DLD1 (cell line): ENCODE results near the gene SMYD3.

Experiments used
- in situ Hi-C: cut with HindIII; loops from 2 replicates; pipeline ENCODE4 v1.10.0; 2017; ENCODE audit warnings: low sequenced_read_pairs

Gene SMYD3

DNA sequence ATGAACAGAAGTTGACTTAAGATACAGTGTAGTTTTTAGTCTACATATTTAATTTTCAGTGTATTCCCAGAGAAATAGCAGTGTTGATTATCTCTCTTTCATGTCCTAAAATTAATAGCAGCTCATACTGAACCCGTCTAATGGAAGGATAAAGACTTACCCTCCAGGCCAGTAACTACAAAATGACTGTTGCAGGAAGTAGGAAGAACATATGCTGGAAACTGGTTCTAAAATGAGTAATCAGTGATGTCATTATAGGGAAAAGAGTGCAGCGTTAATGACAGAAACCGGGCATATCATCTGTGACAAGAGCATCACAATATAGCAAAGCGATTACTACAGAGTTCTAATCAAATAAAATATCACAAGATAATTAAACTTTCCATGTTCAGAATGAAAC, 385.5 kb downstream of the SMYD3 start:
- in situ Hi-C loops, result no loop called here

DNA sequence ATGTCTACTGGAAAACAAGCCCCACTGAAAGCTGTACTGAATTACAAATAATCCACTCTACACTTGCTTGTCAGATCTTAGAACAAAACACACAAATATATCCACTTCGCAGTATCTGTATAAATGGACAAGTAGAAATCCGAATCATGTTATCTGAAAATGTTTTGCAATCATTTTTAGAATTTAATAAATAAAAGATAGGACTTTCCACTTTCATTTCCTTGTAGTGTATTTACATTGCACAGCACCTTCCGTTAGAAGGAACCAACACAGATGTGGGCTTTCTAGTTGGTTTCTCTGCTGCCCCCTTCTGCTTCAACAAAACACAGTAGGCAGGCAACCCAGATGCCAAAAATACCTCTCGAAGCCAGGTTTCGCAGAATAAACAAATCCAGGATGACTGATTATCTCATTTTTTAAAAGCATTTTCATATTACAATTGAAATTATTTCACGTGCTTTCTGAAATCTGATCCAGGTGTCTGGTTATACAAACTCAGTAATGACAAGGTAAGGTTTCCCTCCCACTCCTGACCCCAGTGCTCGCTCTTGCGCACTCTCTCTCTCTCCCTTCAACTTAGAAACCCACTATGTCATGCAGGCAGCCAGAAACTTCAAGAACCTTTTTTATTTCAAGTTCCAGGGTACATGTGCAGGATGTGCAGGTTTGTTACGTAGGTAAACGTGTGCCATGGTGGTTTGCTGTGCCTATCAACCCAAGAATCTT, 389.9 kb downstream of the SMYD3 start:
- in situ Hi-C loops, result no loop called here

DNA sequence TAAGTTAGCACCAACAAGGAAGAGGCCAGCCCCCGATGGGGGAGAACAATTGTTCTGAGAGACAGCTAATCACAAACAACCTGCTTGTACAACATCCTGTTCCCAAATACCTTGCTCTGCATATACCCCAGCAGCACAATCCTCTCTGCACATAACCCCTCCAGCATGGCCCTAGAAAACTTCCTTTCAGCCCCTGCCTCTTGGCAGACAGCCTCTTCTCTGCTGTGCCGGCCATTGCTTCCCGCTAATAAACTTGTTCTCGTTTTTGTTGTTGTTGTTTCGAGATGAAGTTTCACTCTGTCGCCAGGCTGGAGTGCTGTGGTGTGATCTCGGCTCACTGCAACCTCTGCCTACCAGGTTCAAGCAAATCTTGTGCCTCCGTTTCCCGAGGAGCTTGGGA, 392.7 kb downstream of the SMYD3 start:
- in situ Hi-C loops, result no loop called here

DNA sequence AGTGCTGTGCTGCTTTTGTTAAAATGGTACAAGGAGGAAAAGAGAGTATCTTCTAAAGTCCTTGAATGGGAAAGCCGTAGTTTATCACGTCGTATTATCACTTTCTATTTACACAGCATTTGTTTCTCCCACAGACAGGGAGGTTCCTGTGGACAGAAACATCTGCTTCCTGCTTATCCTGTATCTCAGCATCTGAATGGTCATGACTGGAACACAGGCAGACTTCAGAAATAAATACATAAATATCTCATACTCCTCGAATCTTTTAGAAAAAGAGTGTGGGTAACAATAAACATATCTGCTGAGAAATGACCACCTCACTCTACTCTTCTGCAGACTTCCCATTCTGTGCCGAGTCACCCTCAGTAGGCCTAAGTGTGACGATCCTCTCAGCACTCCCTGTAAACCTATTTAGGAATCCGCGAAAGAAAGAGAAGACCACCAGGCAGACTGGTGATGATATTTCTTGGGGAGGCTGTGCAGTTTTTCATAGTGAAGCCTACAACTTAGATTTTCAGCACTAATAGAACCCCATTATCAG, 393.5 kb downstream of the SMYD3 start:
- in situ Hi-C loops, result no loop called here

DNA sequence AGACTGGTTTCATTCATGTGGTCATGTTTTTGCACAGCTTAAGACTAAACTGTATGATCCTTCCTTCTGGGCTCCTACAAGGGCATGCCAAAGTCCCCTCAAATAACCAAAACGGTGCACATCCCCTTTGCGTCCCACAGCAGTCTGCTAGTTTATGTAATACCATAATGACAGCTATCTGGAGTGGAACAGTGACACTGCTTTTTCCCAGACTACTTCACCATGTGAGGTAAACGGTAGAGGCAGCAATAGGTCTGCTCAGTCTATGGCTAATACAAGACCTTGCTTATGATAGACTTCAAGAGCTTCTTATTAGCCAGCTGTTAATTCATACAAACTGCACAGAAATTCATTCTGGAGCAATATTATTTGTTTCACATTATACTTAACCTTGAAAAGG, 395.5 kb downstream of the SMYD3 start:
- in situ Hi-C loops, result no loop called here

DNA sequence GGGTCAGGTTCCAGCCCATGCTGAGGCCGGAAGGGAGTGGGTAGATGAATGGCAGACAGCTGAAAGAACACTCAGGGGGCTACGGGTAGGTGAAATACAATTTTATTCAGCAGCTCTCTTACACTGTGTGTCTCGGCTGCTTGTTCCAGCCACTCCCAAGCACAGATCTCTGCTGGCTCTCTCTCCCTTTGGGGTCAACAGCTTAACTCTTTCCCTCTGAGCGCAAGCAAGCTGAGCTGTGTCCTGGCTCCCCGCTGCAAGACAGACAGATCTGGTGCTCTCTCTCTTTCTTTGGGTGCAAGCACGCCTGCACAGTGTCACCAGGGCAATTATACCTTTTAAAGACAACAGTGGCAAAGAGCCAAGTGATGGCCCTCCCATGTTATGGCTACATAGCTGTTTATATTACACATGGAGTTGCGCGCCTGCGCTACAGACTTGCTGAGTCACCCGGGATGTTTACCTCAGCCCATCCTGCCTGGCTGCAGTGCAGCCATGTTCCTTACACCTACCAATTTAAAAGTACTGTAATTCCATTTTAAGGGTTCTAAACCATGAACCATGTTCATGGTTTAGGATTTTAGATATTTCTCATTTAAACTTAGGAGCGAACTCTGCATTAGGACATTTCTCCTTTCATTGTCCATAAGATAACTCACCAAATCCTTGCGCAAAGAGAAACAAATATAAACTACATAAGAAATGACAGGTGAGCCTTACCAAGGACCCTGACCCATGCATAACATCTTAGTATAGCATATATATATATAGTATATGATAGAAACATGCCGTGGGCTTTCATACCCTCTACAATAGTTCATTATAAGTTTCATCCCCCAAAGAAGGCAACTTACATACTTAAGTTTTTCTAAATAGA, 396.5 kb downstream of the SMYD3 start:
- in situ Hi-C loops, result no loop called here

DNA sequence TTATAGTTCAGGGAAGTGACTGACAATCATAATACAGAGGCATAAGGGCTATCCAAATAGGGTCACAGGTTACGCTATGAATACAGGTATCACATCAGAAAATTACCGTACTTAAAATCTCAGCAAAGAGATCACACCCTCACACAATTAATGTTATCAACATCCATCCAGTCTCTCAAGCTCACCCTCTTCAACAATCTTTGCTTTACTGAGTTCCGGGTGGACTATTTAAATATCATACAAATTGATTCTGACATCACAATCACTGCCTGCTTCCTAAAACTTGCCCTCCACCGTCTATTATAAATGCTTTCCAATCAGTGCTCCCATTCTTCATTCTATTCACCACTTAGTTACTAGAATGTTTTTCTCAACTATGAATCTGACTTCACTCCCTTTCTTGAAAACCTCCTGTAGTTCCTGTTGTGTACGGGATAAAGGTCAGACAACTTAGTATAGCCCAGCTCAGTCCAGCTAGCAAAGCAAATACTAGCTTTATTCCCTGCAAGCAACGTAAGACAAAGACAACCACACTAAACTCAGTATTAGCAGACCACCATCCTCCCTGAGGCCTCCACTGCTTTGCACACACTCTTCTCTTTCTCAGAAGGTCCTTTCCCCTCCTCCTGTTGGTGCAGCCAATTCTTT, 398.7 kb downstream of the SMYD3 start:
- in situ Hi-C loops, result no loop called here

DNA sequence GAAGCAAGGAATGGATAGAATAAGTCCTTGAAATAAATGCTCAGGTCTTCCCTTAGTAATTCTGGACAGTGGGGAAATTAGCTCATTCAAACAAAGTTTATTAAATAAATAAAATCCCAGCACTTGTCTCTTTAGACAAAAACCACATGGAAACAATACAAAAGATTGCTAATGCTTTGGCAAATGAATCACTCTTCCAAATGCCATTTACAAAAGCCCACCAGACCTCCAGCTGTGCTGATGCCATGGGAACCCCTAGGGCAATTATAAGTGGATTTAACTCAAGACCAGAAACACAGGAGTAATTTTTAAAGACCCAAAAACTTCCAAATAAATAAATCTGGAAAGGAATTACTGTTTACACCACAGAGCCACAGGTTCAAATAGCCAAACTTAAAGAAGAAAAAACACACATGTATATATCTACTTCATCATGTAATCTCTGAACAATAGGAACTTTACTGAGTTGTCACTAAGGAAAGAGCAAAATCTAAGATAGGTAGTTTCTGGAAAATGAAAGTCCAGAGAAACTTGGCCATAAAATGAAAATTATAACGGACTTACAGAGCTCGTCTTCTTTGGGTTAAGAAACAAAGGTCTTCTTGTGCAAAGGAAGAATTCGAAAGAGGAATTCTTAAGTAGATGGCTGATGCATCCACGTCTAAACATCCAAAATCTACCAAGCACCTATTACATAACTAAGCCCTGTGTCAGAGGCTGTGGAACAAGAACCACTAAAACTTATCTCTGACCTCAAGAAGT, 399.4 kb downstream of the SMYD3 start:
- in situ Hi-C loops, result no loop called here

DNA sequence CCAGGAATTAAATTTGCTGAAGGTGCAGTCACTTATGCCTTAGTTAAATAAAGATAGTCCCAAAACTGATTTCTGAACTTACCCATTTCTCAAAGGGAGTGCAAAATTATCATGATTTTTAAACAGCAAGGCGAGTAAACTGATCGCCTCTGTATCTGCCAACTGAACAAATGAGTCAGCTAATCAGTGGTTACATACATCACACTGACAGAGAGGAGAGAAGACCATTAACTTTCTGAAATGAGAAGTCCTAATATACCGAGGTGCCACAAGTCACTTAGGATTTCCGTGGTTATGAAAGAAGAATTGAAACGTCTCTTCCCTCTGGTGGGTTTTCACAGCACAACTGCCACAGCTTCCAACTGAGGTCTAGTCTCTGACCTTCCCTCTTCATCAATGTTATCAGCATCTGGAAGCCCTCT, 400.7 kb downstream of the SMYD3 start:
- in situ Hi-C loops, result no loop called here

DNA sequence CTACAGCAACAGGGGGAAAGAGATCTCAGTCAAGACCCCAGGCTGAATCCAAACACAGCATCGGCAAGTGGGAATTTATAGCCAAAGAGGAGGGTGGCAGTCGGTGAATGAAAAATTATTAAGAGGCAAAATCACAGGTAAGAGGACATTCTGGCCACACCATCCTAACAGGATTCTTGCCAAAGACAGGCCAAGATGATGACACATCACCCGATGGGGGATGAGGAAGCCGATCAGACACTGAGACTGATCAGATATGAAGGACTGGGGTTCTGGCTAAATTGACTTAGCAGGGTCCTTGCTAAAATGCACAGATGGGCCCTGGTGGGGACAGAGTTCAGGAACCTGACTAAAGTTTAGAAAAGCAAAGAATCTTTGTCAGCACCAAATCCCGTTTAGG, 402.2 kb downstream of the SMYD3 start:
- in situ Hi-C loops, result no loop called here

DNA sequence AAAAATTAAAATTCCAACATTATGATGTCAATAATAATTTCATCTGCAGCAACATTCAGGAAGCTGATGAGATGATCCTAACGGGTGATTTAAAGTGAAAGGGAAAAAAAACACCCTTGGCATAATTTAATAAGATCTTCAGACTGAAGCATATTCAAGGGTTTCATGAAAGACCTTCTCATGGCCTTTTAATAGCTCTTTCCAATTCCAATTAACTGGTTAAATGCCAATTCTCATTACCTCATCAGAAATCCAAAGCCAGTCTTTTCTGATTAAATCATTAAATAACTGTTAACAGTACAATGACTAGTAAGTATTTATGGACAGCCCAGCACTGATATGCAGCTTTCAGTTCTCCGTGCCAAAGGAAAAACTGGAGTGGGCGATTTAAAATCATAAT, 407.5 kb downstream of the SMYD3 start:
- in situ Hi-C loops, result no loop called here

DNA sequence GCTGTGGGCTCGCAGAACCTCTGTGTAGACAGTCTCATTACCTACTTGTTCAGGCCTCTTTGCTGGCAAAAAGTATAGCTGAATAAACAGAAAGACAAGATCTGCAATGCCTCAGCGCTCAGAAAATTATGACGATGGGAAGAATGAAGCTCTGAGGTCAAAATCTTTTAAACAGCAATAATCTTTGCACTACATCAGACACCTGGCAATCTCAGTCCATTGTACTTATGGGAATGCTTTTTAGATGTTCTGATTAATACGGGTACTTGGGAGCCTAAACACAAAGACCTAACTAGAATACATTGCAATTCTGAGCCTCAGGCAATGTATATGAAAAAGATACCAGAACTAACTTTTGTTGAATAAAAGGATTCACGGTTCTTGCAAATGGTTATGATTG, 410.7 kb downstream of the SMYD3 start:
- in situ Hi-C loops, result no loop called here

DNA sequence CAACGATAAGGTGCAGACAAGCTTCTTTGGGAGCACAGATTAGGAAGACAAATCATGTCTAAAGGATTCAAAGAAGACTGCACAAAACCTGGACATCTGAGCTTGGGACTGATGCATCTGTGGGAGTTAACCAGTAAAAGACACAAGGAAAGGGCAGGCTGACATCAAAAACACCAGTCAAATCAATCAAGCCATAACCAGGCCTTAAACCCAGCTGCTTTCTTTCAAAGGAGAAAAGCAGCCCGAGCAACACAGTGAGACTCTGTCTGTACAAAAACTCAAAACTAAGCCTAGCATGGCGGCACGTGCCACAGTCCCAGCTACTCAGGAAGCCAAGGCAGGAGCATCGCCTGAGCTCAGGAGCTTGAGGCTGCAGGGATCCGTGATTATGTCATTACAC, 411.6 kb downstream of the SMYD3 start:
- in situ Hi-C loops, result no loop called here

DNA sequence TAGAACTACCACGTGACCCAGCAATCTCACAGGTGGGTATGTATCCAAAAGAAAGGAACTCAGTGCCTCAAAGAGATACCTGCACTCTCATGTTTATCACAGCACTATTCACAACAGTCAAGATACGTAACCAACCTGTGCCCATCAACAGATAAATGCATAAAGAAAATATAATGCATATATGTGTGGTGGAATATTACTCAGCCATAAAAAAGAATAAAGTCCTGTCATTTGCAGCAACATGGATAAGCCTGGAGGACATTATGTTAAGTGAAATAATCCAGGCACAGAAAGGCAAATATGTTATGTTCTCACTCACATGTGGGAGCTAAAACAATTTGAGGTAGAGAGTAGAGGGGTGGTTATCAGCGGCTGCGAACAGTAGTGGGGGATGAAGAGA, 413.8 kb downstream of the SMYD3 start:
- in situ Hi-C loops, result no loop called here

DNA sequence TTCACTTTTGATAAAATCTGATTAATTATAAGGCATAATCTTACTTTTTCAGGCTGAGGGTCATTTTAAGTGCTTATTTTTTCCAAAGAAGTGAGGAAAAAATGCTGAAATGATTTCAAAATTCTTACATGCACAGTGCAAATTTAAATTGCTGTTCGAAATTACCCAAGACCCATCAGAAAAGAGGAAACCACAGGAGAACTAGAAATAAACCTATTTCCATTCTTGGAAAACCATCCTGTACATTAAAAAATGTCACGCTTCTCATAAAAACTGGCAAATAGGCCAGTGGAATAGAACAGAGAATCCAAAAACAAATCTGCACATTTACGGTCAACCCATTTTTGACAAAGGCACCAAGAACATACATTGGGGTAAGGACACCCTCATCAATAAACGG, 414.9 kb downstream of the SMYD3 start:
- in situ Hi-C loops, result no loop called here

DNA sequence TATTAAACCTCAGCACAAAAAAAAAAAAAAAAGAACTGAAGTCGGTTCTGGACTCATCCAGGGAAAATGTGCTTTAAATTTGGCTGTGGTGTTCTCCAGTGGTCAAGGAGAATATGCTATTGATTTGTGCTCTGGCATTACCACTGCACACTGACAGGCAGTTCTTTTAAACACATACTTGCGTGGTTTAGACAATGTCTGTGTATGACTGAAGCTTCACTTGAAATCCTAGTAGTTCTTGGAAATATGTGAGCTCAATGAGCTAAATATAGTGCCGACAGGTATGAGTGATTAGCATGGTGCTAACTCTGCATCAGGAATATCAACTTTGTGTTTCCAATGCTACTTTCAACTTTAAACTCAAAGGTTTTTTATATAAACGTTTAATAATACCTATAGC, 415.6 kb downstream of the SMYD3 start:
- in situ Hi-C loops, result no loop called here

DNA sequence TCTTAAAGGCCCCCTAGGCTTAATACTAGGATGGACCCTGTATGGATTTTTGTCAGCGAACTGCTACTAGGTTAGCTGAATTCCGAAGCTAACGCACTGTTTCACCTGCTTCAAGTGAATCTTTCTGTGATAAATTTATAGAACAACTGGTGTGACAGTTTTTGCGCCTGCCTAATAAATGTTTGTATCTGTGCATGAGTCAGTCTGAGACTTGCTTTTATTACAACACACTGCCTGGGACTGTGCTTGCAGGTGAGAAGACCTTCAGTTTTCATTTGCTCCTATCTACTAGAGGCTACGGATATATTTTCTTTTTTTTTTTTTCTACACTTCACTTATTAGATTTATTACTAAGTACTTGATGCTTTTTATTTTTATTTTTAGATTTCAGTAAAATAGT, 420.9 kb downstream of the SMYD3 start:
- in situ Hi-C loops, result no loop called here

DNA sequence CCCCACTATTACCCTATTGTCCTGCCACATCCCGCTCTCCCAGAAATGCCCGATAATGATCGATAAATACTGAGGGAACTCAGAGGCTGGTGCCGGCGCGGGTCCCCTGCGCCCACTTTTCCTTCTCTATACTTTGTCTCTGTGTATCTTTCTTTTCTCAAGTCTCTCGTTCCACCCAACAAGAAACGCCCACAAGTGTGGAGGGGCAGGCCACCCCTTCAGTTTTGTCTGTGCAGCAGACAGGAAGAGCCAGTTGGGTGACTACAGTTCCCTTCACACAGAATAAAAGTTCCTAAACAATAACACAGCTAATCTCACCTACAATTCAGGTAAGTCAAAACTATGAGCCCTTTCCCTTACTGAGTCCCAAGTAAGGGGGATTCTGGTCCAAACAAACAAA, 423.7 kb downstream of the SMYD3 start:
- in situ Hi-C loops, result no loop called here

DNA sequence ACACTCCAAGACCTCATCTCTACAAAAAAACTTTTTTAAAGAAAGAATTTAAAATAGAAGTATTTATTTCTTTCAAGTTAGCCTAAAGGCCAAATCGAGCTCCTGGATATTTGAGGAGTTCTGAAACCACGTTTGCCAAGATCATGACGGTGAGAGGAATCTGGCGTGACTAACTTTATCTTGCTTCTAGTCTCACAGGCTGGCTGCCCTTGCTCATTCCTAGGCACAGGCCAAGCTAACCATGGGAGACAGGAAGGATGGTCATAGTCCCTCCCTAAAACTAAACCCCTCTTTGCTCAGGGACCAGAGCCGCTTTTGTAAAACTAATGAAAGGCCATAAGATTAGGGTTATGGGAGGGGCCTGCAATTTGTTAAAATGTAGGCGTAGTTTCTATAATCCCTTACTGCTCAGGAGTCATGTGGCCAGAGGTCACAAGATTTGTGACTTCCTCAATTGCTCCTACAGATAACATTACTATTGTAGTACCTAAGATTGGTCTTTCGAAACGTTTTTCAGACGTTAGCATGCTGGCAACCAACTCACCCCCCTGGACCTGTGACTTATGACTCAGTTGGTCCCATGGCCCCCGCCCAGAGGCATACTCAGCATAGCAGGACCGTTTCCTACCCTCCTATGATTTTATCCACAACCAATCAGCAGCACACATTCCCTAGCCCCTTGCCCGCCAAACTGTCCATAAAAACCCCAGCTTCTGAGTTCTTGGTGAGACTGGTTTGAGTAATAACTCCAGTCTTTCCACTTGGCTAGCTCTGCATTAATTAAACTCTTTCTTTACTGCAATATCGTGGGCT, 425.0 kb downstream of the SMYD3 start:
- in situ Hi-C loops, result no loop called here

DNA sequence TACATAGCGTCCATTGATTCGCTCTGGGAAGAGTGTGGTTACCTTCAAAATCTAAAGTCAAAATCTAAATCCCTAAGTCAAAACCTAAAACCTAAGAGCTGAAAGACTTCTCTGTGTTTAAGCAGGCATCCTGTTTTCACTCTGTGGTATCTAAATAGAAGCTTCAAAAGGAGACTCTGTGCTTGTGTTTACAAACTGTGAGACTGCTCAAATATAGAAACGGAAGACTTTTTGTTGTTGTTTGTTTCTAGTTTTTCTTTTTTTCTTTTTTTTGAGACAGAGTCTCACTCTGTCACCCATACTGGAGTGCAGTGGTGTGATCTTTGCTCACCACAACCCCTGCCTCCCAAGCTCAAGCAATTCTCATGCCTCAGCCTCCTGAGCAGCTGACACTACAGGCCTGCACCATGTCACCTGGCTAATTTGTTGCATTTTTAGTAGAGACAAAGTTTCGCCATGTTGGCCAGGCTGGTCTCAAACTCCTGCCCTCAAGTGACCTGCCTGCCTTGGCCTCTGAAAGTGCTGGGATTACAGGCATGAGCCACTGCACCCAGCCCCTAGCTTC, 425.9 kb downstream of the SMYD3 start:
- in situ Hi-C loops, result no loop called here
